Adrenal gland (tissue), 12 donors: ENCODE data around the gene MYBBP1A. TPM values are rescaled to one million over a fixed set of nuclear protein-coding genes. Genes with fewer than 3 reads are reported as not detected.

Experiments used
- DNase-seq, 7 donors: peaks; one replicate each; pipeline ENCODE4 v3.0.0-alpha.2; 2019 to 2020
- H3K27ac ChIP-seq, 5 donors: fragments of 200-600 bp; sonication (generic) in 4 of 5; 1 replicate in 3 of 5; 2 replicates in 2 of 5; pipeline versions ENCODE4 v1.5.1 to v1.8.0; 2016 to 2020; ENCODE audit warnings: mild to moderate bottlenecking in 1 of 5
- H3K27me3 ChIP-seq: fragments of 200-600 bp; 2 replicates; pipeline ENCODE4 v1.8.0; 2021
- H3K36me3 ChIP-seq, 2 donors: fragments of 200-600 bp; replicated peaks in 1 of 2; 1 replicate in 1 of 2; 2 replicates in 1 of 2; pipeline versions ENCODE4 v1.5.1 to v1.8.0; 2018 to 2022
- H3K4me1 ChIP-seq, 2 donors: fragments of 200-600 bp; replicated peaks in 1 of 2; 1 replicate in 1 of 2; 2 replicates in 1 of 2; pipeline versions ENCODE4 v1.5.1 to v1.8.0; 2018 to 2021
- H3K4me3 ChIP-seq, 4 donors: fragments of 200-600 bp; sonication (generic) in 3 of 4; one replicate each; pipeline ENCODE4 v1.5.1; 2016 to 2018
- H3K9me3 ChIP-seq, 3 donors: fragments of 200-600 bp; sonication (generic) in 1 of 3; replicated peaks in 1 of 3; 1 replicate in 2 of 3; 2 replicates in 1 of 3; pipeline versions ENCODE4 v1.5.1 to v1.8.0; 2016 to 2021
- POLR2A ChIP-seq, 2 donors: fragments of 450-650 bp; IDR thresholded peaks; one replicate each; pipeline ENCODE4 v1.6.1; 2017; ENCODE audit warnings: antibody characterized with exemption in 2 of 2, mild to moderate bottlenecking in 2 of 2, moderate library complexity in 1 of 2
- WGBS, 4 donors: extraction: QIAGEN DNeasy Blood & Tissue Kit in 2 of 4; methylation state at CpG; one replicate each; pipeline versions ENCODE4 v1.1.5 to v1.1.7; 2013 to 2017; 5-methylcytosine and 5-hydroxymethylcytosine counted together
- intact Hi-C, 2 donors: fragments of 100-400 bp; cut with DNase I; formaldehyde crosslinking; loops; one replicate each; pipeline versions ENCODE4 v1.14.1 to v1.15.0; 2022 to 2023
- polyA plus RNA-seq, 3 donors: library from polyadenylated mRNA; stranded (reverse); fragments of 200-250 nt in 2 of 3; fragments of 350-450 nt in 1 of 3; fragmentation: Illumina TruSeq in 1 of 3; extraction: RNeasy Lipid Tissue Mini Kit (QIAGEN cat#74804) in 1 of 3; gene quantifications; one replicate each; pipeline ENCODE4 v1.2.3, GENCODE V29; 2013 to 2014
- total RNA-seq, 9 donors: library from RNA; depleted of rRNA in 4 of 9; stranded (reverse); fragments of >200 nt in 4 of 9; fragments of 120-200 nt in 1 of 9; fragmentation: NEBNext Ultra II Directional in 1 of 9; extraction: Animal tissue kit (Norgen Biotek cat#: 25700) in 1 of 9; gene quantifications; one replicate each; pipeline versions ENCODE4 v1.1.0 to v1.2.4, GENCODE V29; 2013 to 2023
- TF ChIP-seq, protein P1 (sequence below), 6 experiments: fragments of 450-650 bp in 4 of 6; fragments of 200-600 bp in 2 of 6; sonication (generic) in 1 of 6; IDR thresholded peaks; 1 replicate in 5 of 6; 2 replicates in 1 of 6; pipeline versions ENCODE4 v1.5.1 to v1.8.0; 2016 to 2021; ENCODE audit warnings: antibody characterized with exemption in 6 of 6, mild to moderate bottlenecking in 2 of 6, moderate library complexity in 1 of 6
- donor health status: healthy with polysubstance abuse.
- donor health status: Bipolar disorder and iron deficiency.
- donor health status: DM: yes; HTN: yes; CAD: no.
- donor health status: DM: no; HTN: no; CAD: no.
- donor health status: DM: no; HTN: no; CAD: no.
- donor health status: DM: yes; HTN: yes; CAD: no.

MYBBP1A gene
- total and polyA plus RNA-seq, 12 donors, result 17.9 to 65.5 (median 42.4) TPM

GRCh38 chr17:4576729-4577322 lies 21.6 kb upstream of the MYBBP1A start:
- Histone ChIP-seq H3K36me3 (no peaks in the 10 kb centered on the region), H3K4me3 (no peak overlapping the region), H3K9me3 (no peaks in the 10 kb centered on the region), H3K4me1 (no peaks in the 10 kb centered on the region), H3K27ac (no peak overlapping the region), H3K27me3 (peaks cover 3% of the 10 kb centered on the region)
- 74 to 79% (median 76%) methylated on average over 5 to 18 of the region's 18 CpGs for WGBS, 4 donors
- no peak for TF ChIP-seq POLR2A (IDR thresholded peaks at IDR 0.05)
- TF ChIP-seq, protein P1, sequence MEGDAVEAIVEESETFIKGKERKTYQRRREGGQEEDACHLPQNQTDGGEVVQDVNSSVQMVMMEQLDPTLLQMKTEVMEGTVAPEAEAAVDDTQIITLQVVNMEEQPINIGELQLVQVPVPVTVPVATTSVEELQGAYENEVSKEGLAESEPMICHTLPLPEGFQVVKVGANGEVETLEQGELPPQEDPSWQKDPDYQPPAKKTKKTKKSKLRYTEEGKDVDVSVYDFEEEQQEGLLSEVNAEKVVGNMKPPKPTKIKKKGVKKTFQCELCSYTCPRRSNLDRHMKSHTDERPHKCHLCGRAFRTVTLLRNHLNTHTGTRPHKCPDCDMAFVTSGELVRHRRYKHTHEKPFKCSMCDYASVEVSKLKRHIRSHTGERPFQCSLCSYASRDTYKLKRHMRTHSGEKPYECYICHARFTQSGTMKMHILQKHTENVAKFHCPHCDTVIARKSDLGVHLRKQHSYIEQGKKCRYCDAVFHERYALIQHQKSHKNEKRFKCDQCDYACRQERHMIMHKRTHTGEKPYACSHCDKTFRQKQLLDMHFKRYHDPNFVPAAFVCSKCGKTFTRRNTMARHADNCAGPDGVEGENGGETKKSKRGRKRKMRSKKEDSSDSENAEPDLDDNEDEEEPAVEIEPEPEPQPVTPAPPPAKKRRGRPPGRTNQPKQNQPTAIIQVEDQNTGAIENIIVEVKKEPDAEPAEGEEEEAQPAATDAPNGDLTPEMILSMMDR (IDR thresholded peaks at IDR 0.05), result no peak
- DNase-seq, result no peak
- intact Hi-C loops, result no loop called here

- intact Hi-C loops, result no loop called here
Observed at GRCh38 chr17:4576161-4576558, 21.0 kb upstream of the MYBBP1A start.

GRCh38 chr17:4574448-4575045 lies 19.4 kb upstream of the MYBBP1A start:
- intact Hi-C loops, result no loop called here
- Histone ChIP-seq H3K9me3 (no peaks in the 10 kb centered on the region), H3K27ac (no peak overlapping the region), H3K36me3 (no peaks in the 10 kb centered on the region), H3K27me3 (no peaks in the 10 kb centered on the region), H3K4me1 (no peaks in the 10 kb centered on the region), H3K4me3 (no peak overlapping the region)
- 94 to 99% (median 96%) methylated on average over 7 to 9 of the region's 9 CpGs for WGBS, 4 donors
- DNase-seq, result no peak
- TF ChIP-seq POLR2A (IDR thresholded peaks at IDR 0.05), result no peak
- TF ChIP-seq, protein P1 (IDR thresholded peaks at IDR 0.05), result no peak

More at GRCh38 chr17:4576161-4576558, 21.0 kb upstream of the MYBBP1A start:
- WGBS, 4 donors, result 80 to 88% (median 84%) methylated on average over 6 of the region's 6 CpGs
- Histone ChIP-seq H3K27ac (no peak overlapping the region), H3K4me3 (no peak overlapping the region), H3K36me3 (no peaks in the 10 kb centered on the region), H3K27me3 (no peaks in the 10 kb centered on the region), H3K9me3 (no peaks in the 10 kb centered on the region), H3K4me1 (no peaks in the 10 kb centered on the region)
- TF ChIP-seq, protein P1 (IDR thresholded peaks at IDR 0.05), result no peak
- TF ChIP-seq POLR2A (IDR thresholded peaks at IDR 0.05), result no peak
- no peak for DNase-seq

DNA sequence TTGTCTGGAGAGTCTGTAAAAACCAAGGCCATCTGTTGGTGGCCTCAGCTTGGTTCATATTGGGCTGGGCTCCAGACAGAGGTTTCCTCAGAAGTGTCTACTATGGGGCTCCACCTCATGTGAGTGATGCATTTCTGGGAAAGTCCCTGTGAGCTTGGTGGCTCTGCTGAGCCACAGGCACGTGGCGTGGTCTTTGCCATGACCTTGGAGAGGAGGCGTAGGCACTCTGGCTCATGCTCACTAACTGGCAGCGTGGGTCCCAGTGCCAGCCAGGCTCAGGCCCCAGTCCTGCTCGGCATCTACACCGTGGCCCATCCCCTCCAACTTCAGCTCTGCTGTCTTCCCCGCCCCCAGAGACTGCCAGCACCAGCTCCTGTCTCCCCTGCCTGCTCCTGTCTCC lies 18.5 kb upstream of the MYBBP1A start:
- intact Hi-C loops, result no loop called here
- 31 to 55% (median 43%) methylated on average over 4 to 7 of the region's 7 CpGs for WGBS, 4 donors
- TF ChIP-seq POLR2A (IDR thresholded peaks at IDR 0.05), result no peak
- TF ChIP-seq, protein P1 (IDR thresholded peaks at IDR 0.05), result no peak
- Histone ChIP-seq H3K4me1 (no peaks in the 10 kb centered on the region), H3K4me3 (no peak overlapping the region), H3K27me3 (no peaks in the 10 kb centered on the region), H3K36me3 (no peaks in the 10 kb centered on the region), H3K9me3 (no peaks in the 10 kb centered on the region), H3K27ac (peak overlapping the region in 1 of 5 donors; percentile 17)
- peak; percentile 74 to 94 (median 89) for DNase-seq
